Erythroblast (primary cell): ENCODE measurements around the gene TSHZ3.

Source experiments
- DNase-seq, 2 experiments: peaks; one replicate each; lab custom pipeline; 2025; lab: John Stamatoyannopoulos, UW
- GATA1 ChIP-seq: IDR thresholded peaks from 2 replicates; pipeline ENCODE4 v1.6.1; 2011; ENCODE audit warnings: low read depth, mild to moderate bottlenecking, control low read depth, low read length, moderate library complexity
- POLR2A ChIP-seq: IDR thresholded peaks from 2 replicates; pipeline ENCODE4 v1.6.1; 2011; ENCODE audit warnings: mild to moderate bottlenecking, low read length

Gene TSHZ3

DNA sequence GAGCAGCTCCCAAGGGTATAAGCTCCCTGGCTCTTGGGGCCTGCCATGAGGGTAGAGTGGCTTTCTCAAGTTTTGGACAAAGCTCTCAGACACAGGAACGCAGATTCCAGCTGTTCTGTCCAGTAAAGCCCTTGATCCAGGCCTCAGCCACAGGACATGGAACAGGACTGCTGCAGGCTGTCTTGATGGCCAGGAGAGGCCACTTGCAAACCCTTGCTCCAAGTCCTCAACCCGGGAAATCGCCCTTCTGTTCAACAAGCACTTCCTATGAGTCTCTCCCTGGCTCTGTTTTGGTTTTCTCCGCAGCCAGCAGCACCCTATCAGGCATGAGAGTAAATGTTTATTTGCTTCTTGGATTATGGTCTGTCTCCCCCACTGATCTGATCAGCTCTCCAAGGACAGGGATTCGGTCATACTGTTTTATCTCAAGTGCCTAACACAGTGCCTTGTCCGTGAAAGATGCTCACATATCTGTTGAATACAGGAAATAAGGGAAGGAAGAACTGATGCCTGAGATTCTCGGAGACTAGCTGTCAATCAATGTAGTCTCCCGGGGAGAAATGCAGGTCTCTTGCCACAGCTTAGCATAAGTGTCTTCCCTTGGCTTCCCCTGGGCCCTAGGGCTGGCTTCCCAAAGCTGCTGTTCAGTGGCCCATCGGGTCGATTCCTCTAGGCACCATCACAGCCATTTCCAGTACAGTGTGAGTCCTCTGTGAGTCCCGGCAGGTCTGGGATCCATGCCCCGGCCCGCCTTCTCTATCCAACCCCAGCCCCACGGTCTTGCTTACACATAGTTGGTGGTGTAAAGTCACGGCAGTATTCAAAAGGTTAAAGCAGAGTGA, 90.8 kb downstream of the TSHZ3 start:
- DNase-seq: no peak
- no peak for TF ChIP-seq POLR2A
- TF ChIP-seq GATA1: no peak

DNA sequence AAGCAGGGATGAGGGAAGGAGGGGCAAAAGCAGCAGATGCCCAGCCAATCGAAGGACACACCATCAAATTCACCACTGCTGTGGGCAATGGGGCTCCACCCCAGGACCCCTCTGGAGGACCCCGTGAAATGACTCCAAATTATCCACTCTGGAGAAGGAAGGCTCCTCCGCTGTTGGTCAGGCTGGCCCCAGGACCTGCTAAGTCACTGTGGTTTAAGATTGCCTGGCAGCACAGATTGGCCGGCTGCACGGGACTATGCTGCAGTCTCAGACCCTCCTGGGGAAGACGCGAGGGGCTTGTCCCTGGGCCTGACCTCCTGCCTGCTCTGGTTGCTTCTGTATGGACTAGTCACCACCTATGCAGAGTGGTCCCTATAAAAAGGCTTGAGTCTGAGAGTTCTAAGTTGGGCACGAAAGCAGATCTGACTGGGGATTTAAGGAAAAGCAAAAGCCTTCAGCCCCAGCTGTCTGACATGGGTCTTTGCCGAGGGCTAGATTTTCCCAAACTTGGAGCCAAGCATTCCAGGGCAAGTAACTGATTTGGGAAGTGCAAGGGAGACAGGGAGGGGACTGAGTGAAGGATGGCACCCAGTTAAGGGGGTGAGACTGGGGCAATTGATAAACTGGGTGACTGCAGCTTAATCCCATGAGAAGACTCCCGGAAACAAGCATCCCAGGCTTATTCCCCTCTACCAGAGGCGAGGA, 91.7 kb downstream of the TSHZ3 start:
- DNase-seq: no peak
- TF ChIP-seq POLR2A: no peak
- no peak for TF ChIP-seq GATA1

DNA sequence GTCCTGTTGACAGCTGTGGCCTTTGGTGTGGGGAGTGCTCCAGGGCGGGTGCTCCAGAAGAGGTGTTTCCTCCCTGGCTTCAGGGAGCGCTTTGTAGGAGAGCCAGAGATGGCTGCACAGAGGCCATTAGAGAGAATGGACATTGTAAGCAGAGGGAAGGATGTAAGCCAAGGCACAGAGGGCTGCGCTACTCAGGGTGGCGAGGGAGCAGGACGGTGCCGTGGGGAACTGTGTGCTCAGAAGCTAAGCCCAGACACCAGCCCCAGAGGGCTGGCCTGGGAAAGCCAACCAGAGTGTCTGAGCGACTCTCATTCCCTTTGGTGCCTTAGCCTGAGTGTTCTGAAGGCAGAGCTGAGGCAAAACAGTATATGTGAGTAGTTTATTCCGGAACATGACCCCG, 92.2 kb downstream of the TSHZ3 start:
- no peak for DNase-seq
- TF ChIP-seq GATA1 (no peak), POLR2A (no peak)

DNA sequence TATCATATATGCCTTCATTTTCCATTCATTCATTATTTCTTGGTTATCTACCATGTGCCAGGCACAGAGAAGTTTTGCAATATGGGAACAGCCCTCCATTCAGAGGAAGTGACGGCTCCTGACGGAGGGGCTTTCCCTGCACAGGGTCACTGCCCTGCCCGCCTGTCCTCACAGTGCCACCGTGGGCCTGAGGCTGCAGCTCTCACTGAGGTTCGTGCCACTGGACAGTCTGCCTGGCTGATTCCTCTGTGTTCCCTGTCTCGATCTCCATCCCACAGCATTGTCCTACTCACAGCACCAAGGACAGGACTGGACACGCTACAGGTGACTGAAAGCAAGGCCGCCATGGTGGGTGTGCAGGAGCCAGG, 92.7 kb downstream of the TSHZ3 start:
- TF ChIP-seq GATA1 (no peak), POLR2A (no peak)
- DNase-seq: no peak

DNA sequence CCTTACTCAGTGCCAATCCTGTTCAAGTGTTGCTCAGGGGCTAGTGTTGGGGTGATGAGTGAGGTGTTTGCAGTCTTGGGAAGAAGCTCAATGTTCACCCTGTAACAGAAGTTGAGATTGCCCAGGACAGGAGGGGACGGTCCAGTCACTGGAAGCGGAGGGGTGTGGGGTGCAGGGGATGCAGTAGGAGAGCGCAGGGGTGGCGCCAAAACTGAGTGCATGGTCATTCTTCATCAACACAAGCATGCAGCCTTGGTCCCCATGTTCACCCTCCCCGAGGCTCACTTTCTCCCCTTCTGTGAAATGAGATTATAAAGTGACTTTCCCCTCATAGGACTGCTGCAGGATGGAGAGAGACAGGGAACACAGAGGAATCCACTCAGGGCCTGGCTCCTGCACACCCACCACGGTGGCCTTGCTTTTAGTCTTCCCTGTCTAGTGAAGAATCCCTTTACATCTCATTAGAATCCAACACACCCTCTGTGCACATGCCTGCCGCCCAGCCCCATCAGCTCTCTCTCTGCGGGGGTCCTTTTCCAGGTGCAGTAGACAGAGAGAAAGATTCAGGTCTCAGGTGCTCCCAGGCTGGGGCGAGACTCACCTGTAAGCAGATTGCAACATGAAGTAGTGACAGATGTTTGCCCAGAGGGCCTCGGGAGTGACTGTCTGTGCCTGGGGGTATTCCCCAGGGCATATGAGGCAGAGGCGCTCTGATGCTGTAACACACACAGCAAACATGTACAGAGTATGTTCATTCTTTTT, 93.2 kb downstream of the TSHZ3 start:
- no peak for DNase-seq
- TF ChIP-seq POLR2A (no peak), GATA1 (no peak)

DNA sequence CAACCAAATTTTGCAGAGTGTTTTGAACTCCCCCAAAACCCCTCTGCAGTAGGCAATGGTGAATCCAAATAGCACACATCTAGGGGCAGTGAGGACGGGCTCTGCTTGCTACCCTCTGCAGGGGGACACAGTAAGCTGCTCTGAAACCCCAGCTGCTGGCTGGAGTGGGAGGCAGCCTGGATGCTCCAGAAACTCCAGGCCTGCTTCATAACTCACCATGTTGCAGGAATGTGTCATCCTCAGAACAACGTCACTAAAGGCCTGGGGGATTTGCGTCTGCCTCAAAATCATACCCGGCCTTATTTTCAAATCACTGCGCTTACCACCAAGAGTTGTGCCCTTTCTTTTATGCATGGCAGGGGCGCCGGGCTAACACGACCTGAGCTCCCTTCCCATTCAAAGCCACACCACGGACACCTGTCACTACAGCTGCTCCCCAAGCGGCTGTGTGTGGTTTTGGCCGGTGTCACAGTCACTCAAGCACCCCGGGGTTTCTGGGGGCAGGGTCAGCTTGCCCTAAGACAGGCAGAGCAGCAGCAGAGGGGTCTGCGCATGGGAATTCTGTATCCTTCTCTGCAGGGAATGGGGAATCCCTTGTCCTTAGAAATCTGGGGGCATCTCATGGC, 93.9 kb downstream of the TSHZ3 start:
- no peak for DNase-seq
- no peak for TF ChIP-seq GATA1
- no peak for TF ChIP-seq POLR2A

DNA sequence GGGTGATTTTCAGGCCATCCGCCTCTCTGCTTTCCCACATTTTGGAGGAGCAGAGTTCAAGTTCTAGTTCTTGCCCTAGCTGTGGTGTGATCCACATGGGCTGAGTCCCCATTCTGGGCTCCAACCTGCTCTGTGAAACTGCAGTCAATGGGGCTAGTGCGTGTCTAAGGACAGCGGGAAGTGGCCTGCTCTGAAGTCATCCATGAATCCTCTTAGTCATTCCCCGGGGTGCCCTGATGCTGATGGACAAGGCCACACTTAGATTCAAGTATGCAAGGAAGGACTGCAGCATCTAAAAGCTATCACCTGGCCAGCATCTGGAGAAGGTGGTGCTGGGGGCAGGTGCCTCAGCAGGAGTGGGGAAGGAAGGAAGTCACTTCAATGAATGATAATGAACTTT, 94.6 kb downstream of the TSHZ3 start:
- no peak for DNase-seq
- TF ChIP-seq GATA1: no peak
- no peak for TF ChIP-seq POLR2A

DNA sequence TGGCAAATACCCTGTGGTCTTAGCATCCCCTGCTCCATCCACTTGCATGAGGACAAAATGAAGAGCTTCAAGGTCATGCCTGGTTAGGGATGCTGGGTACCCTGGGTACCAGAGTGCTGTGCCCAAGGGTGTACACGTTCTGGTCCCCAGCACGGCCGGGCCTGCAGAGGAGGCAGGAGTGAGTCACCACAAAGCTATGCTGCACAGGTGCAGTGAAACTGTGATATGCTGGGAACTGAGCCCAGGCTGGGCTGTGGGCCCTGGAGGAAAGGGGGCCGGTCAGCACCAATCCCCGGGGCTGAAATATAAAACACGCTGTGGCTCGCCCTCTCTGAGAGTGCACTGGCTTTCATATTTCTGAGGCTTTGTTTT, 95.1 kb downstream of the TSHZ3 start:
- DNase-seq: no peak
- no peak for TF ChIP-seq POLR2A
- no peak for TF ChIP-seq GATA1

DNA sequence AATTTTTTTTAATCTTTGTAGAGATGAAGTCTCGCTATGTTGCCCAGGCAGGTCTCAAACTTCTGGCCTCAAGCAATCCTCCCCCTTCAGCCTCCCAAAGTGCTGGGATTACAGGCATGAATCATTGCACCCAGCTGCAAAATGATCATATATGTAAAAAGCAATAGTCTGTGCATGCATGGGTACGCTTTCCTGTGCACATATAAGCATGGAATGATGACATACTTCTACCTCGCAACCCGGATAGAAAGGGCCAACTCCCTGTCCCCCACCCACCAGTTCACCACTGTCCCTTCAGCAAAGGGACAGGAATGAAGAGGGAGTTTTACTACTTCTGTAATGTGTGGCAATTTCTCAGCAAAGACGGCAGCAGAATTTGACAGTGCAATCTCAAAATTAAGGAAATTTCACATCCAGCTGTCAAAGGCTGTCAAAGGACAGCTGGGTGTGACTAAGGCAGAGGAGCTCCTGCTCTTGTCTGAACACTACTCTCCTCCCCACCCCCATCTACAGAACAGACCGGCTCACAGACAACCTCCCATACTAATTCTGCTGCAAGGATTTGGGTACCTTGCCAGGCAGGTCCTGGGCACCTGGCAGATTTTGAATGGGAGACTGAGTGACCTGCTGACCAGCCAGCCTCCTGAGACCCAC, 95.6 kb downstream of the TSHZ3 start:
- DNase-seq: no peak
- TF ChIP-seq GATA1 (no peak), POLR2A (no peak)

DNA sequence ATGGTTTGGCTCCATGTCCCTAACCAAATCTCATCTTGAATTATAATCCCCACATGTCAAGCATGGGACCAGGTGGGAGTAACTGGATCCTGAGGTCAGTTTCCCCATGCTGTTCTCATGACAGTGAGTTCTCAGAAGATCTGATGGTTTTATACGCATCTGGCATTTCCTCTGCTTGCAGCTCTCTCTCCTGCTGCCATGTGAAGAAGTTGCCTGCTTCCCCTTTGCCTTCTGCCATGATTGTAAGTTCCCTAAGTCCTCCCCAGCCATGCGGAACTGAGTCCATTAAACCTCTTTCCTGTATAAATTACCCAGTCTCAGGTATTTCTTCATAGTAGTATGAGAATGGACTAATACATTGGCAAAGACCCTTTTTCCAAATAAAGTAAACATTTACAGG, 96.8 kb downstream of the TSHZ3 start:
- no peak for DNase-seq
- no peak for TF ChIP-seq POLR2A

DNA sequence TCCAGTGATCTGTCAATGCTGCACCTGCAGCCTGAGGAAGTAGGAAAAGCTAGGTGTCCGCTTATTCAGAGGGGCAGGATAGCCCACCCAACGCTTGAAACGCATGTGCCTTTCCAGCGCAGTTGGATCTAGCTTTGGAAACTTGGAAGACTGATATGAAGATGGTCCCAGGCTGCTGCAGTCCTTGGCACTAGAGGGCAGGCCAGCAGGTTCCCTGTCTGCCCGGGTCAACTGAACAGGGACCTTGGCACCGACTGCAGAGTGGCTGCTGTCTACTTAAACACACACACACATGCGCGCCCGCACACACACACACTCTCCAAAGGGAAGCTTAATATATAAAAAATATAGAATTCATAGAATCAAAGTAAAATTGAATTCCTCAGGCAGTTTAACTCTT, 100.0 kb downstream of the TSHZ3 start:
- no peak for DNase-seq
- no peak for TF ChIP-seq POLR2A
- no peak for TF ChIP-seq GATA1

DNA sequence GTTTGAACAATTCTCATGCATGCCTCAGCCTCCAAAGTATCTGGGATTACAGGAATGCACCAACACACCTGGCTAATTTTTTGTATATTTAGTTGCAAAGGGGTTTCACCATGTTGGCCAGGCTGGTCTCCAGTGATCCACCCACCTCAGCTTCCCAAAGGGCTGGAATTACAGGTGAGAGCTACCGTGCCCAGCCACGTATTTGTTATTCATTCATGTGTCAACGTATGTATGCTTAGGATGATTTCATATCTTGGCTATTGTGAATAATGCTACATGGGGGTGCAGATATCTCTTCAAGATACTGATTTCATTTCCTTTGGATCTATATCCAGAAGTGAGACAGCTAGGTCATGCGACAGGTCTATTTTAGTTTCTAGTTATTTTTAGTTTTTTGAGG, 113.4 kb downstream of the TSHZ3 start:
- TF ChIP-seq GATA1 (no peak), POLR2A (no peak)
- DNase-seq: no peak

DNA sequence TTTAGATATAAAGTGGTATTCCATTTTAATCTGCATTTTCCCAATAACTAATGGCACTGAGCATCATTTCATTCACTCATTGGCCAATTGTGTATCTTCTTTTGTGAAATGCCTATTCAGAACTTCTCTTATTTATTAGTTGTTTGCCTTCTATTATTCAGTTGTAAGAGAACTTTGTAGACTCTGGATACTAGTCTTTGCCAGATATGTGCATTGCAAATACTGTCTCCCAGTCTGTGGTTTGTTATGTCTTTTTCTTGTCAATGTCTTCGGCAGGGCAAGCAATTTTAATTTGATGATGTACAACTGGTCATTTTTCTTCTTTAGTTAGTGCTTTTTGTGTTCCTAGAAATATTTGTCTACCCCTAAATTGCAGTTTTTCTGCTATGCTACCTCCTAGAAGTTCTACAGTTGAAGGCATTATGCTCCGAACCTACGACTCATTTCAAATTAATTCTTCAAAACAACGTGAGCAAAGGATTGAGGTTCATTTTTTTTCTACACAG, 115.9 kb downstream of the TSHZ3 start:
- TF ChIP-seq POLR2A: no peak
- TF ChIP-seq GATA1: no peak
- no peak for DNase-seq

DNA sequence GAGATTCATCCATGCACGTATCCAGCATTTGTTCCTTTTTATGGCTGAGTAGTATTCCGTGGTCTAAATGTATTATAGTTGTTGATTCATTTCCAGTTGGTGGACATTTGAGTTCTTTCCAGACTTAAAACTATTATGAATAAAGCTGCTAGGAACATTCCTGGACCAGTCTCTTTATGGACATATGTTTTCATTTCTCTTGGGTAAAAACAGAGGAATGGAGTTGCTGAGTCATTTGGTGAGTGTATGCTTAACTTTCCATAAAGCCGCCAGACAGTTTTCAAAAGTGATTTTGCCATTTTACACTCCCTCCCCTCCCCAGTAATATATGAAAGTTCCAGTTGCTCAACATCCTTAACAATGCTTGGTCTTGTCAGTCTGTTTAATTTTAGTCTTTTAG, 116.4 kb downstream of the TSHZ3 start:
- no peak for DNase-seq
- TF ChIP-seq POLR2A (no peak), GATA1 (no peak)
